Measurements from ENCODE around the gene CSRP1. TPM values are rescaled to one million over a fixed set of nuclear protein-coding genes. Genes with fewer than 3 reads are reported as not detected.
A peak's percentile ranks its signal among the peaks of the same experiment; 100 is the strongest.

Gene CSRP1
- total and polyA plus RNA-seq, 2 of the 13 experiments (the other 11 are each of a cell fraction or from before 2014, with no cell fraction given) = 17.7 to 68.9 TPM

DNA sequence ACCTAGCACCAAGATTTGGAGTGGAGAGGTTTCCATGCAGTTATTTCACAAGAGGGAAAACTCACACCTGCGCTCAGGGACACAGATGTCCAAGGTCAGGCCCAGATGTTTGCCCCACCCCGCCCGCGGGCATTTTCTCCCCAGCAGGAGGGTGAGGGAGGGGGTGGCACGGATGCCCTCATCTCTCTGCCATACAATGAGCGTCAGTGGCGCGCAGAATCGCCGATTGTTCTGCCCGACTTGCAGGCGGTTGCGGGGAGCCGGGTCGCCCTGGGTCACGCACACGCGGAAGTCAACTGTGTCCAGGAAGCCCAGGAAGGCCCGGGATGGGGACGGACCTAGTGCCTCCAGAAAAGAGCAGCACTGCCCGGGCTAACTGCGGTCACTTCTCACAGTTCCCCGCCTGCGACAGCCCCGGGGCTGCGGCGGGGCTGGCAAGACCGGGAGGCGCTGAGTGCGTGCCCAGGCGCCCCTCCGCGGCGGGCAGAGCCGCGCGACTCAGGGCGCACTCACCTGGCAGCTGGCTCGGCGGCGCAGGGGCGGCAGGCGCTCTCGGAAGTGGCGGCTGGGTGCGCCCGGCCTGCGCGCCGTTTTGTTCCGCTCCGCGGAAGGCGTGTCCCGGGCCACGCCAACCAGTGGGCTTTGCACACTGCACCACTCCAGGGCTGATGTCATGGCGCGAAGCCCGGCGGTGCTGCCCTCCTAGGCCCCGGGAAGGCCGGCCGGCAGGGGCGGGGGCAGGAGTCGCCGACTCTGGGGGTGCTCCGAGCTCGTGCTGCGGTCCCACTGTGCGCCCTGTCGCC, at the start of gene CSRP1 (continued):
- TF ChIP-seq, protein P1, sequence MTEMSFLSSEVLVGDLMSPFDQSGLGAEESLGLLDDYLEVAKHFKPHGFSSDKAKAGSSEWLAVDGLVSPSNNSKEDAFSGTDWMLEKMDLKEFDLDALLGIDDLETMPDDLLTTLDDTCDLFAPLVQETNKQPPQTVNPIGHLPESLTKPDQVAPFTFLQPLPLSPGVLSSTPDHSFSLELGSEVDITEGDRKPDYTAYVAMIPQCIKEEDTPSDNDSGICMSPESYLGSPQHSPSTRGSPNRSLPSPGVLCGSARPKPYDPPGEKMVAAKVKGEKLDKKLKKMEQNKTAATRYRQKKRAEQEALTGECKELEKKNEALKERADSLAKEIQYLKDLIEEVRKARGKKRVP (CRISPR knock-in tag; IDR thresholded peaks at IDR 0.05) = 0 out of 4 replicates have a peak, but pooled peaks of 1 of the 2 experiments have one; percentile 15
- TF ChIP-seq KLF15 (CRISPR knock-in tag; IDR thresholded peaks at IDR 0.05; ENCODE audit: borderline replicate concordance) (0 out of 2 replicates have a peak, but pooled peaks have one; percentile 67), LCORL (IDR thresholded peaks at IDR 0.05) (no peak), LCORL (CRISPR knock-in tag; IDR thresholded peaks at IDR 0.05) (peak; percentile 55; the same call in 1 of the 2 replicates), ZFX (CRISPR knock-in tag; IDR thresholded peaks at IDR 0.05; ENCODE audit: low read depth) (peak; percentile 57), ZNF879 (CRISPR knock-in tag; IDR thresholded peaks at IDR 0.05) (no peak), ZFY (CRISPR knock-in tag; IDR thresholded peaks at IDR 0.05) (peak; percentile 76), ARID2 (CRISPR knock-in tag; IDR thresholded peaks at IDR 0.05; ENCODE audit: borderline replicate concordance) (0 out of 2 replicates have a peak, but pooled peaks have one; percentile 33), CEBPB (IDR thresholded peaks at IDR 0.05; ENCODE audit: borderline replicate concordance, low read depth, low read length) (0 out of 2 replicates have a peak, but pooled peaks have one; percentile 10), ATF7-NPFF (CRISPR knock-in tag; IDR thresholded peaks at IDR 0.05; ENCODE audit: low read depth) (0 out of 2 replicates have a peak, but pooled peaks have one; percentile 46), ZNF343 (CRISPR knock-in tag; IDR thresholded peaks at IDR 0.05) (0 out of 2 replicates have a peak, but pooled peaks have one; percentile 15), GTF3A (CRISPR knock-in tag; conservative IDR thresholded peaks at IDR 0.05) (0 out of 2 replicates have a peak, but pooled peaks have one; percentile 40), FOXA3 (CRISPR knock-in tag; IDR thresholded peaks at IDR 0.05) (no peak), MAF1 (CRISPR knock-in tag; IDR thresholded peaks at IDR 0.05; ENCODE audit: borderline replicate concordance) (0 out of 2 replicates have a peak, but pooled peaks have one; percentile 43), ZNF235 (CRISPR knock-in tag; IDR thresholded peaks at IDR 0.05; ENCODE audit: borderline replicate concordance) (0 out of 2 replicates have a peak, but pooled peaks have one; percentile 62), GFI1 (CRISPR knock-in tag; IDR thresholded peaks at IDR 0.05; ENCODE audit: borderline replicate concordance) (peak; percentile 62; the same call in 1 of the 2 replicates)
- TF ChIP-seq, protein P2, sequence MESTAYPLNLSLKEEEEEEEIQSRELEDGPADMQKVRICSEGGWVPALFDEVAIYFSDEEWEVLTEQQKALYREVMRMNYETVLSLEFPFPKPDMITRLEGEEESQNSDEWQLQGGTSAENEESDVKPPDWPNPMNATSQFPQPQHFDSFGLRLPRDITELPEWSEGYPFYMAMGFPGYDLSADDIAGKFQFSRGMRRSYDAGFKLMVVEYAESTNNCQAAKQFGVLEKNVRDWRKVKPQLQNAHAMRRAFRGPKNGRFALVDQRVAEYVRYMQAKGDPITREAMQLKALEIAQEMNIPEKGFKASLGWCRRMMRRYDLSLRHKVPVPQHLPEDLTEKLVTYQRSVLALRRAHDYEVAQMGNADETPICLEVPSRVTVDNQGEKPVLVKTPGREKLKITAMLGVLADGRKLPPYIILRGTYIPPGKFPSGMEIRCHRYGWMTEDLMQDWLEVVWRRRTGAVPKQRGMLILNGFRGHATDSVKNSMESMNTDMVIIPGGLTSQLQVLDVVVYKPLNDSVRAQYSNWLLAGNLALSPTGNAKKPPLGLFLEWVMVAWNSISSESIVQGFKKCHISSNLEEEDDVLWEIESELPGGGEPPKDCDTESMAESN (CRISPR knock-in tag; conservative IDR thresholded peaks at IDR 0.05) = no peak; the same call in 1 of the 2 replicates
- TF ChIP-seq, protein P3, sequence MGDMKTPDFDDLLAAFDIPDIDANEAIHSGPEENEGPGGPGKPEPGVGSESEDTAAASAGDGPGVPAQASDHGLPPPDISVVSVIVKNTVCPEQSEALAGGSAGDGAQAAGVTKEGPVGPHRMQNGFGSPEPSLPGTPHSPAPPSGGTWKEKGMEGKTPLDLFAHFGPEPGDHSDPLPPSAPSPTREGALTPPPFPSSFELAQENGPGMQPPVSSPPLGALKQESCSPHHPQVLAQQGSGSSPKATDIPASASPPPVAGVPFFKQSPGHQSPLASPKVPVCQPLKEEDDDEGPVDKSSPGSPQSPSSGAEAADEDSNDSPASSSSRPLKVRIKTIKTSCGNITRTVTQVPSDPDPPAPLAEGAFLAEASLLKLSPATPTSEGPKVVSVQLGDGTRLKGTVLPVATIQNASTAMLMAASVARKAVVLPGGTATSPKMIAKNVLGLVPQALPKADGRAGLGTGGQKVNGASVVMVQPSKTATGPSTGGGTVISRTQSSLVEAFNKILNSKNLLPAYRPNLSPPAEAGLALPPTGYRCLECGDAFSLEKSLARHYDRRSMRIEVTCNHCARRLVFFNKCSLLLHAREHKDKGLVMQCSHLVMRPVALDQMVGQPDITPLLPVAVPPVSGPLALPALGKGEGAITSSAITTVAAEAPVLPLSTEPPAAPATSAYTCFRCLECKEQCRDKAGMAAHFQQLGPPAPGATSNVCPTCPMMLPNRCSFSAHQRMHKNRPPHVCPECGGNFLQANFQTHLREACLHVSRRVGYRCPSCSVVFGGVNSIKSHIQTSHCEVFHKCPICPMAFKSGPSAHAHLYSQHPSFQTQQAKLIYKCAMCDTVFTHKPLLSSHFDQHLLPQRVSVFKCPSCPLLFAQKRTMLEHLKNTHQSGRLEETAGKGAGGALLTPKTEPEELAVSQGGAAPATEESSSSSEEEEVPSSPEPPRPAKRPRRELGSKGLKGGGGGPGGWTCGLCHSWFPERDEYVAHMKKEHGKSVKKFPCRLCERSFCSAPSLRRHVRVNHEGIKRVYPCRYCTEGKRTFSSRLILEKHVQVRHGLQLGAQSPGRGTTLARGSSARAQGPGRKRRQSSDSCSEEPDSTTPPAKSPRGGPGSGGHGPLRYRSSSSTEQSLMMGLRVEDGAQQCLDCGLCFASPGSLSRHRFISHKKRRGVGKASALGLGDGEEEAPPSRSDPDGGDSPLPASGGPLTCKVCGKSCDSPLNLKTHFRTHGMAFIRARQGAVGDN (CRISPR knock-in tag; IDR thresholded peaks at IDR 0.05) = peak; percentile 93
- TF ChIP-seq, protein P4, sequence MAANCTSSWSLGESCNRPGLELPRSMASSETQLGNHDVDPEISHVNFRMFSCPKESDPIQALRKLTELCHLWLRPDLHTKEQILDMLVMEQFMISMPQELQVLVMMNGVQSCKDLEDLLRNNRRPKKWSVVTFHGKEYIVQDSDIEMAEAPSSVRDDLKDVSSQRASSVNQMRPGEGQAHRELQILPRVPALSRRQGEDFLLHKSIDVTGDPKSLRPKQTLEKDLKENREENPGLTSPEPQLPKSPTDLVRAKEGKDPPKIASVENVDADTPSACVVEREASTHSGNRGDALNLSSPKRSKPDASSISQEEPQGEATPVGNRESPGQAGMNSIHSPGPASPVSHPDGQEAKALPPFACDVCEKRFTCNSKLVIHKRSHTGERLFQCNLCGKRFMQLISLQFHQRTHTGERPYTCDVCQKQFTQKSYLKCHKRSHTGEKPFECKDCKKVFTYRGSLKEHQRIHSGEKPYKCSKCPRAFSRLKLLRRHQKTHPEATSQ (CRISPR knock-in tag; IDR thresholded peaks at IDR 0.05; ENCODE audit: borderline replicate concordance) = peak; percentile 79; the same call in 1 of the 2 replicates
